Osteoblast (primary cell): Measurements from ENCODE around the gene AXIN1. TPM values are rescaled to one million over a fixed set of nuclear protein-coding genes. Genes with fewer than 3 reads are reported as not detected.

Experiments used
- DNase-seq: peaks from one replicate; pipeline ENCODE4 v3.0.0; 2011; ENCODE audit warnings: low spot score, mixed read lengths; ENCODE audit not compliant: insufficient read length; ENCODE audit errors: missing footprints
- H2AFZ ChIP-seq: 2 replicates; pipeline ENCODE4 v1.6.0; 2011; ENCODE audit warnings: mild to moderate bottlenecking, low read length
- H3K27ac ChIP-seq: 2 replicates; pipeline ENCODE4 v1.5.1; 2011; ENCODE audit warnings: mild to moderate bottlenecking, low read depth, low read length, moderate library complexity
- H3K27me3 ChIP-seq: 2 replicates; pipeline ENCODE4 v1.6.0; 2012; ENCODE audit warnings: mild to moderate bottlenecking, control low read depth, inconsistent platforms, low read length, moderate library complexity; ENCODE audit not compliant: insufficient read depth
- H3K36me3 ChIP-seq: 2 replicates; pipeline ENCODE4 v1.5.1; 2011; ENCODE audit warnings: mild to moderate bottlenecking, low read length, control low read depth, moderate library complexity; ENCODE audit not compliant: insufficient read depth
- H3K4me1 ChIP-seq: 2 replicates; pipeline ENCODE4 v1.5.1; 2011; ENCODE audit warnings: mild to moderate bottlenecking, low read length, control low read depth, moderate library complexity; ENCODE audit not compliant: insufficient read depth
- H3K4me2 ChIP-seq: 2 replicates; pipeline ENCODE4 v1.6.0; 2011; ENCODE audit warnings: mild to moderate bottlenecking, low read length; ENCODE audit not compliant: insufficient read depth
- H3K4me3 ChIP-seq: fragments of 200-600 bp; sonication (generic); 3 replicates; pipeline ENCODE4 v1.5.1; 2012; ENCODE audit warnings: mild to moderate bottlenecking, low read length, inconsistent platforms; ENCODE audit not compliant: insufficient read depth
- H3K79me2 ChIP-seq: 2 replicates; pipeline ENCODE4 v1.6.0; 2012; ENCODE audit warnings: mild to moderate bottlenecking, low read length, control low read depth, inconsistent platforms; ENCODE audit not compliant: insufficient read depth
- H3K9me3 ChIP-seq: 2 replicates; pipeline ENCODE4 v1.5.1; 2011; ENCODE audit warnings: low read depth, low read length, control low read depth
- H4K20me1 ChIP-seq: 2 replicates; pipeline ENCODE4 v1.6.0; 2012; ENCODE audit warnings: mild to moderate bottlenecking, low read length, control low read depth; ENCODE audit not compliant: insufficient read depth
- CTCF ChIP-seq: IDR thresholded peaks from 2 replicates; pipeline ENCODE4 v1.5.1; 2011; ENCODE audit warnings: mild to moderate bottlenecking, low read depth, low read length, moderate library complexity; ENCODE audit errors: extremely low read depth
- total RNA-seq: library from RNA; depleted of rRNA; stranded (reverse); fragments of >200 nt; gene quantifications from 2 replicates; pipeline ENCODE4 v1.2.3, GENCODE V29; 2012

The AXIN1 gene
- total RNA-seq, 1 donor, result 21.7 TPM

DNA sequence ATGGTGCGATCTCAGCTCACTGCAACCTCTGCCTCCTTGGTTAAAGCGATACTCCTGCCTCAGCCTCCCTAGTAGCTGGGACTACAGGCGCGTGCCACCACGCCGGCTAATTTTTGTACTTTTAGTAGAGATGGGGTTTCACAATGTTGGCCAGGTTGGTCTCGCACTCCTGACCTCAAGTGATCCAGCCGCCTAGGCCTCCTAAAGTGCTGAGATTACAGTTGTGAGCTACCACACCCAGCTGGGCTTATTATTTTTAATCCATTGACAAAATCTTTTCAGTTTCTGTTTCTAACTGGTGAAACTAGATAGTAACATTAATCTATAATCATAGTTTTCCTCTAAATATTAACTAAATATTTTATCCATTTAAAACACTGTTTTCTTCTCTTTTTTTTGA is 112.0 kb downstream of the AXIN1 start:
- peaks cover 50% of the 10 kb centered on the region for H3K79me2 ChIP-seq
- peaks cover 20% of the 10 kb centered on the region for H4K20me1 ChIP-seq
- no peak overlapping the region for H3K27ac ChIP-seq

GRCh38 chr16:239948-240277 is 112.6 kb downstream of the AXIN1 start:
- no peaks in the 10 kb centered on the region for H3K36me3 ChIP-seq
- no peaks in the 10 kb centered on the region for H3K9me3 ChIP-seq
- DNase-seq, result peak; percentile 39
- no peak overlapping the region for H3K4me3 ChIP-seq
- peaks cover 8% of the 10 kb centered on the region for H3K4me1 ChIP-seq
- H4K20me1 ChIP-seq, result peaks cover 21% of the 10 kb centered on the region
- no peak overlapping the region for H2AFZ ChIP-seq
- H3K4me2 ChIP-seq, result no peak overlapping the region
- H3K79me2 ChIP-seq, result peaks cover 47% of the 10 kb centered on the region
- H3K27me3 ChIP-seq, result no peaks in the 10 kb centered on the region
- H3K27ac ChIP-seq, result no peak overlapping the region
- TF ChIP-seq CTCF, result no peak

More for the DNA sequence above, 112.0 kb downstream of the AXIN1 start:
- peaks cover 2% of the 10 kb centered on the region for H3K4me1 ChIP-seq
- no peaks in the 10 kb centered on the region for H3K9me3 ChIP-seq
- no peak overlapping the region for H3K4me2 ChIP-seq
- no peak overlapping the region for H2AFZ ChIP-seq
- no peak for DNase-seq
- no peaks in the 10 kb centered on the region for H3K27me3 ChIP-seq
- no peak for TF ChIP-seq CTCF
- H3K4me3 ChIP-seq, result no peak overlapping the region
- H3K36me3 ChIP-seq, result no peaks in the 10 kb centered on the region

Other genes starting within 250 kb of the AXIN1 start
- 10.1 and 10.6 TPM in 2 replicates for gene NPRL3, start 214.1 kb downstream of the AXIN1 start, total RNA-seq
- not detected in 2 replicates for gene HBZ, start 200.1 kb downstream of the AXIN1 start, total RNA-seq
- gene HBM, start 186.7 kb downstream of the AXIN1 start, total RNA-seq, result not detected in 2 replicates
- gene HBA2, start 179.8 kb downstream of the AXIN1 start, total RNA-seq, result not detected in 2 replicates
- not detected in 2 replicates for gene HBA1, start 176.0 kb downstream of the AXIN1 start, total RNA-seq
- gene HBQ1, start 172.3 kb downstream of the AXIN1 start, total RNA-seq, result not detected in 2 replicates
- 44.8 and 46.0 TPM in 2 replicates for gene LUC7L, start 123.3 kb downstream of the AXIN1 start, total RNA-seq
- 86.0 and 113 TPM in 2 replicates for gene FAM234A, start 117.9 kb downstream of the AXIN1 start, total RNA-seq
- gene RGS11, start 76.8 kb downstream of the AXIN1 start, total RNA-seq, result 0.36 and 0.59 TPM in 2 replicates
- gene ARHGDIG, start 72.1 kb downstream of the AXIN1 start, total RNA-seq, result not detected in 2 replicates
- not detected in 2 replicates for gene PDIA2, start 69.6 kb downstream of the AXIN1 start, total RNA-seq
- gene MRPL28, start 17.8 kb upstream of the AXIN1 start, total RNA-seq, result 50.7 and 55.4 TPM in 2 replicates
- 40.1 and 54.3 TPM in 2 replicates for gene PGAP6, start 29.3 kb upstream of the AXIN1 start, total RNA-seq
- gene NME4, start 44.5 kb upstream of the AXIN1 start, total RNA-seq, result 77.2 and 83.6 TPM in 2 replicates
- 18.1 and 24.5 TPM in 2 replicates for gene DECR2, start 49.2 kb upstream of the AXIN1 start, total RNA-seq
- gene RAB11FIP3, start 72.9 kb upstream of the AXIN1 start, total RNA-seq, result 22.7 and 25.3 TPM in 2 replicates
- gene CAPN15, start 175.0 kb upstream of the AXIN1 start, total RNA-seq, result 25.3 and 27.1 TPM in 2 replicates
- under 0.01 TPM in 1 of 2 replicates, not detected in the other for gene PRR35, start 207.7 kb upstream of the AXIN1 start, total RNA-seq
- gene NHLRC4, start 214.3 kb upstream of the AXIN1 start, total RNA-seq, result 1.2 and 2.2 TPM in 2 replicates
- gene PIGQ, start 217.2 kb upstream of the AXIN1 start, total RNA-seq, result 25.6 and 29.0 TPM in 2 replicates
- 11.2 and 13.3 TPM in 2 replicates for gene RAB40C, start 237.3 kb upstream of the AXIN1 start, total RNA-seq